Choroid plexus epithelial cell (primary cell): Measurements from ENCODE around the gene PIEZO1.

ENCODE experiments used
- DNase-seq: peaks from one replicate; pipeline ENCODE4 v3.0.0-alpha.2; 2010; ENCODE audit warnings: low read depth
- H3K4me3 ChIP-seq: 2 replicates; pipeline ENCODE4 v1.5.1; 2011; ENCODE audit warnings: low read depth, mild to moderate bottlenecking, control low read depth, low read length, moderate library complexity
- CTCF ChIP-seq: conservative IDR thresholded peaks from 2 replicates; pipeline ENCODE4 v1.5.1; 2011; ENCODE audit warnings: low read depth, mild to moderate bottlenecking, control low read depth, inconsistent platforms, low read length, moderate library complexity

The PIEZO1 gene

GRCh38 chr16:88735121-88735520 lies 49.9 kb downstream of the PIEZO1 start:
- no peak for DNase-seq
- H3K4me3 ChIP-seq: no peak overlapping the region
- TF ChIP-seq CTCF: no peak

GRCh38 chr16:88734361-88734728 lies 50.7 kb downstream of the PIEZO1 start:
- no peak overlapping the region for H3K4me3 ChIP-seq
- no peak for DNase-seq
- no peak for TF ChIP-seq CTCF

GRCh38 chr16:88733630-88734360 lies 51.2 kb downstream of the PIEZO1 start:
- H3K4me3 ChIP-seq: no peak overlapping the region
- no peak for DNase-seq
- no peak for TF ChIP-seq CTCF

GRCh38 chr16:88732961-88733294 lies 52.1 kb downstream of the PIEZO1 start:
- no peak for DNase-seq
- TF ChIP-seq CTCF: no peak
- H3K4me3 ChIP-seq: no peak overlapping the region

- no peak for TF ChIP-seq CTCF
- no peak for DNase-seq
- no peak overlapping the region for H3K4me3 ChIP-seq
These were observed 52.7 kb downstream of the PIEZO1 start for GRCh38 chr16:88732172-88732960.

- no peak overlapping the region for H3K4me3 ChIP-seq
These were observed 53.3 kb downstream of the PIEZO1 start for GRCh38 chr16:88731699-88732098.

More at GRCh38 chr16:88731699-88732098, 53.3 kb downstream of the PIEZO1 start:
- TF ChIP-seq CTCF: no peak
- DNase-seq: no peak
